ENCODE measurements around the gene CHD6.

Gene CHD6

GRCh38 chr20:41379551-41379950, 238.6 kb downstream of the CHD6 start:
- DNase-seq (ENCODE audit: low read depth in 1 of 2, low spot score in 1 of 2) = peak in 1 of 2 experiments; percentile 12
- H3K4me3 ChIP-seq (replicated peaks; ENCODE audit: insufficient read depth, low read length) = no peak overlapping the region
- peaks cover 27% of the 10 kb centered on the region for H3K27me3 ChIP-seq (ENCODE audit: insufficient read depth, poor library complexity, severe bottlenecking)
- H3K27ac ChIP-seq (replicated peaks) = no peak overlapping the region
- TF ChIP-seq SPI1 (IDR thresholded peaks at IDR 0.05; ENCODE audit: borderline replicate concordance, low read depth) = peak; percentile 16; the same call in 1 of the 2 replicates
- TF ChIP-seq POLR2AphosphoS5 (IDR thresholded peaks at IDR 0.05; ENCODE audit: low read depth) = no peak
- TF ChIP-seq, protein P1, sequence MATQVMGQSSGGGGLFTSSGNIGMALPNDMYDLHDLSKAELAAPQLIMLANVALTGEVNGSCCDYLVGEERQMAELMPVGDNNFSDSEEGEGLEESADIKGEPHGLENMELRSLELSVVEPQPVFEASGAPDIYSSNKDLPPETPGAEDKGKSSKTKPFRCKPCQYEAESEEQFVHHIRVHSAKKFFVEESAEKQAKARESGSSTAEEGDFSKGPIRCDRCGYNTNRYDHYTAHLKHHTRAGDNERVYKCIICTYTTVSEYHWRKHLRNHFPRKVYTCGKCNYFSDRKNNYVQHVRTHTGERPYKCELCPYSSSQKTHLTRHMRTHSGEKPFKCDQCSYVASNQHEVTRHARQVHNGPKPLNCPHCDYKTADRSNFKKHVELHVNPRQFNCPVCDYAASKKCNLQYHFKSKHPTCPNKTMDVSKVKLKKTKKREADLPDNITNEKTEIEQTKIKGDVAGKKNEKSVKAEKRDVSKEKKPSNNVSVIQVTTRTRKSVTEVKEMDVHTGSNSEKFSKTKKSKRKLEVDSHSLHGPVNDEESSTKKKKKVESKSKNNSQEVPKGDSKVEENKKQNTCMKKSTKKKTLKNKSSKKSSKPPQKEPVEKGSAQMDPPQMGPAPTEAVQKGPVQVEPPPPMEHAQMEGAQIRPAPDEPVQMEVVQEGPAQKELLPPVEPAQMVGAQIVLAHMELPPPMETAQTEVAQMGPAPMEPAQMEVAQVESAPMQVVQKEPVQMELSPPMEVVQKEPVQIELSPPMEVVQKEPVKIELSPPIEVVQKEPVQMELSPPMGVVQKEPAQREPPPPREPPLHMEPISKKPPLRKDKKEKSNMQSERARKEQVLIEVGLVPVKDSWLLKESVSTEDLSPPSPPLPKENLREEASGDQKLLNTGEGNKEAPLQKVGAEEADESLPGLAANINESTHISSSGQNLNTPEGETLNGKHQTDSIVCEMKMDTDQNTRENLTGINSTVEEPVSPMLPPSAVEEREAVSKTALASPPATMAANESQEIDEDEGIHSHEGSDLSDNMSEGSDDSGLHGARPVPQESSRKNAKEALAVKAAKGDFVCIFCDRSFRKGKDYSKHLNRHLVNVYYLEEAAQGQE (IDR thresholded peaks at IDR 0.05; ENCODE audit: insufficient replicate concordance, low read depth) = no peak

DNA sequence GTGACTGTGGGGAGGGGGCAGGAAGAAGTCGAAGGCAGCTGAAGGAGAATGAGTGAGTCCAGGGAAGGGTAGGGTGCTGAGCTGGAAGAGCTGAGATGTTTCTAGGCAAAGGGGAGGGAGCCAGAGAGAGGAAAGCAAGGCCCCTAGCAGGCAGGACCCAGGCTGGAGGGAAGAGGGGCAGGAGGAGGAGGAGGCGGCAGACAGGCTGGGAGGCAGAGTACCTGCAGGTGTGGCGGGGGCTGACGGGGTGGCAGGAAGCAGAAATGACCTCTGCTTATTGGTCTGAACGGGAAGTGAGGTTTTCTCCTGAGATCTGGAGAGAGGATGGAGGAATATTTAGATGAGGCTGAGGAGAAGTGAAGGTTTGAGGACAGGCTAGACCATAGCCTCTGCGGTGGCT, 240.9 kb downstream of the CHD6 start:
- H3K27me3 ChIP-seq (ENCODE audit: insufficient read depth, poor library complexity, severe bottlenecking) = peaks cover 28% of the 10 kb centered on the region
- DNase-seq (ENCODE audit: low read depth in 1 of 2, low spot score in 1 of 2) = no peak
- TF ChIP-seq CTCF (IDR thresholded peaks at IDR 0.05; ENCODE audit: insufficient read depth, low read length) (no peak), GABPA (IDR thresholded peaks at IDR 0.05; ENCODE audit: low read depth) (no peak), POLR2AphosphoS5 (IDR thresholded peaks at IDR 0.05; ENCODE audit: low read depth) (no peak), SPI1 (IDR thresholded peaks at IDR 0.05; ENCODE audit: borderline replicate concordance, low read depth) (no peak)
- TF ChIP-seq, protein P1 (IDR thresholded peaks at IDR 0.05; ENCODE audit: insufficient replicate concordance, low read depth) = no peak
- no peak overlapping the region for H3K4me3 ChIP-seq (replicated peaks; ENCODE audit: insufficient read depth, low read length)
- H3K27ac ChIP-seq (replicated peaks) = no peak overlapping the region

DNA sequence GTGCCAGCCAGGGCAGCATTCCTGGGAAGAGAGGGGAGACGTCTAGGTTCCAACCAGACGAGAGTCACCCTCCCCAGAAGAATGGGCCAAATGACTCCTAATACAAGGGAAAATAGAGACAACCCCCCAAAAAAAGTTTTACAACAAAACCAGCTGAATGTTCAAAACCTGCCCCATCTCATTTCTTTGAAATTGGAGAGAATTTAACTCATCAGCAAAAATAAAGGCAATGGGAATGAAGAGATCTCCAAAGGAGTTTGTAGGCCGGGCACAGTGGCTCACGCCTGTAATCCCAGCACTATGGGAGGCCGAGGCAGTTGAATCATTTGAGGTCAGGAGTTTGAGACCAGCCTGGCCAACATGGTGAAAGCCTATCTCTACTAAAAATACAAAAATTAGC, 241.8 kb downstream of the CHD6 start:
- H3K4me3 ChIP-seq (replicated peaks; ENCODE audit: insufficient read depth, low read length) = no peak overlapping the region
- H3K27ac ChIP-seq (replicated peaks) = no peak overlapping the region
- TF ChIP-seq, protein P1 (IDR thresholded peaks at IDR 0.05; ENCODE audit: insufficient replicate concordance, low read depth) = no peak
- H3K27me3 ChIP-seq (ENCODE audit: insufficient read depth, poor library complexity, severe bottlenecking) = peaks cover 26% of the 10 kb centered on the region
- DNase-seq (ENCODE audit: low read depth in 1 of 2, low spot score in 1 of 2) = no peak

- no peak for DNase-seq (ENCODE audit: low read depth in 1 of 2, low spot score in 1 of 2)
- H3K27ac ChIP-seq (replicated peaks) = no peak overlapping the region
- TF ChIP-seq CTCF (IDR thresholded peaks at IDR 0.05; ENCODE audit: insufficient read depth, low read length) (no peak), SPI1 (IDR thresholded peaks at IDR 0.05; ENCODE audit: borderline replicate concordance, low read depth) (no peak), POLR2AphosphoS5 (IDR thresholded peaks at IDR 0.05; ENCODE audit: low read depth) (no peak), GABPA (IDR thresholded peaks at IDR 0.05; ENCODE audit: low read depth) (no peak)
- TF ChIP-seq, protein P1 (IDR thresholded peaks at IDR 0.05; ENCODE audit: insufficient replicate concordance, low read depth) = no peak
- peaks cover 26% of the 10 kb centered on the region for H3K27me3 ChIP-seq (ENCODE audit: insufficient read depth, poor library complexity, severe bottlenecking)
- no peak overlapping the region for H3K4me3 ChIP-seq (replicated peaks; ENCODE audit: insufficient read depth, low read length)
Observed at GRCh38 chr20:41375846-41376245, 242.3 kb downstream of the CHD6 start.
